K562 (cell line): ENCODE results near the gene SLBP. TPM values are rescaled to one million over a fixed set of nuclear protein-coding genes. Genes with fewer than 3 reads are reported as not detected.

ENCODE experiments used
- ATAC-seq: fragments of 200-7000 bp; cut with Tn5 transposase; 3 replicates; pipeline ENCODE4 v1.9.1; 2020; ENCODE audit warnings: moderate library complexity
- BruUV-seq: library from RNA; stranded (reverse); fragments of 400-500 nt; replicated peaks from 2 replicates; lab custom pipeline; 2021; lab: Mats Ljungman, UMichigan
- CTCF ChIA-PET: fragments of 300-600 bp; formaldehyde crosslinking; extraction: SDS; loops from one replicate; lab custom pipeline; 2021; ENCODE audit warnings: low intra/inter-chr PET ratio; lab: Yijun Ruan, JAX
- POLR2A ChIA-PET: fragments of 300-600, 350-650 bp; sonication (Branson Sonifier 250); formaldehyde crosslinking; extraction: SDS; loops from one replicate; lab custom pipeline; 2021; ENCODE audit warnings: antibody characterized with exemption, inconsistent platforms; lab: Yijun Ruan, JAX
- DNase-seq, 4 experiments: peaks; one replicate each; pipeline versions ENCODE4 v3.0.0 to v3.0.0-alpha.2; 2011 to 2018; ENCODE audit warnings: low spot score in 3 of 4, mixed read lengths in 3 of 4; ENCODE audit errors: extremely low read depth in 1 of 4
- FAIRE-seq: peaks from 2 replicates; lab custom pipeline; 2011; peaks lifted over from hg19 to GRCh38; lab: Jason Lieb, UNC
- H2AFZ ChIP-seq: 2 replicates; pipeline ENCODE4 v1.6.0; 2011; ENCODE audit warnings: low read depth, low read length, control low read depth, inconsistent platforms
- H3K27ac ChIP-seq: fragments of 200-600 bp; 3 replicates; pipeline ENCODE4 v1.8.0; 2011; ENCODE audit warnings: low read depth, mild to moderate bottlenecking, control low read depth, inconsistent platforms, low read length, moderate library complexity, mixed read lengths; ENCODE audit errors: extremely low read depth
- H3K27me3 ChIP-seq, 2 experiments: fragments of 300-600 bp in 1 of 2; 2 replicates in 1 of 2; 3 replicates in 1 of 2; pipeline versions ENCODE4 v1.6.0 to v1.8.0; 2011; ENCODE audit warnings: inconsistent platforms in 2 of 2, low read length in 2 of 2, mild to moderate bottlenecking in 1 of 2, mixed read lengths in 1 of 2, moderate library complexity in 1 of 2; ENCODE audit not compliant: control insufficient read depth in 2 of 2, insufficient read depth in 2 of 2
- H3K36me3 ChIP-seq: fragments of 300-600 bp; 3 replicates; pipeline ENCODE4 v1.8.0; 2011; ENCODE audit warnings: mild to moderate bottlenecking, low read length, inconsistent platforms; ENCODE audit not compliant: control insufficient read depth, insufficient read depth
- H3K4me1 ChIP-seq, 2 experiments: fragments of 200-600 bp in 1 of 2; replicated peaks in 1 of 2; 2 replicates in 1 of 2; 3 replicates in 1 of 2; pipeline versions ENCODE4 v1.5.1 to v1.8.0; 2011; ENCODE audit warnings: inconsistent platforms in 2 of 2, low read length in 2 of 2, mild to moderate bottlenecking in 1 of 2, mixed read lengths in 1 of 2, moderate library complexity in 1 of 2; ENCODE audit not compliant: control insufficient read depth in 2 of 2, insufficient read depth in 2 of 2
- H3K4me2 ChIP-seq: 2 replicates; pipeline ENCODE4 v1.6.1; 2011; ENCODE audit warnings: low read length, control low read depth, inconsistent platforms, mixed read lengths; ENCODE audit not compliant: insufficient read depth
- H3K4me3 ChIP-seq: fragments of 200-600 bp; sonication (generic), shearing (Covaris generic); 2 replicates; pipeline ENCODE4 v1.5.1; 2016; ENCODE audit warnings: control low read depth, inconsistent platforms
- H3K79me2 ChIP-seq: fragments of 200-600 bp; 3 replicates; pipeline ENCODE4 v1.8.0; 2011; ENCODE audit warnings: low read length, inconsistent platforms; ENCODE audit not compliant: control insufficient read depth, insufficient read depth
- H3K9ac ChIP-seq, 2 experiments: 2 replicates each; pipeline versions ENCODE4 v1.6.0 to v1.6.1; 2011; ENCODE audit warnings: low read depth in 2 of 2, low read length in 2 of 2, control low read depth in 1 of 2, inconsistent platforms in 1 of 2, mild to moderate bottlenecking in 1 of 2, mixed read lengths in 1 of 2; ENCODE audit not compliant: insufficient read depth in 1 of 2
- H3K9me1 ChIP-seq: one replicate; pipeline ENCODE4 v1.6.0; 2011; ENCODE audit warnings: inconsistent platforms, mild to moderate bottlenecking, low read length, moderate library complexity; ENCODE audit not compliant: control insufficient read depth, insufficient read depth
- H3K9me3 ChIP-seq: replicated peaks from 2 replicates; pipeline ENCODE4 v1.5.1; 2011; ENCODE audit warnings: low read depth, low read length, inconsistent platforms; ENCODE audit not compliant: control insufficient read depth, insufficient read depth
- H4K20me1 ChIP-seq: replicated peaks from 2 replicates; pipeline ENCODE4 v1.6.1; 2011; ENCODE audit warnings: low read length, inconsistent platforms, mixed read lengths; ENCODE audit not compliant: control insufficient read depth, insufficient read depth
- BRD9 ChIP-seq: fragments of 450-650 bp; IDR thresholded peaks from 2 replicates; pipeline ENCODE4 v1.6.1; 2018; ENCODE audit warnings: low read depth; ENCODE audit not compliant: partially characterized antibody
- DNMT1 ChIP-seq: fragments of 450-650 bp; IDR thresholded peaks from 2 replicates; pipeline ENCODE4 v1.6.1; 2016; ENCODE audit warnings: antibody characterized with exemption, mild to moderate bottlenecking
- HDGF ChIP-seq: fragments of 450-650 bp; IDR thresholded peaks from 2 replicates; pipeline ENCODE4 v1.6.1; 2016
- HMBOX1 ChIP-seq: sonication (generic); IDR thresholded peaks from 2 replicates; pipeline ENCODE4 v1.6.1; 2016
- MXI1 ChIP-seq: IDR thresholded peaks from 2 replicates; pipeline ENCODE4 v1.6.1; 2011; ENCODE audit warnings: low read depth, mild to moderate bottlenecking, improper control_type of control experiment, low read length
- NCOA6 ChIP-seq: fragments of 450-650 bp; IDR thresholded peaks from 2 replicates; pipeline ENCODE4 v1.6.1; 2017; ENCODE audit warnings: mild to moderate bottlenecking
- TCF7 ChIP-seq: sonication (generic); IDR thresholded peaks from 2 replicates; pipeline ENCODE4 v1.6.1; 2016; ENCODE audit warnings: antibody characterized with exemption, borderline replicate concordance
- ZNF12 ChIP-seq: sonication (generic); formaldehyde crosslinking; IDR thresholded peaks from 2 replicates; pipeline ENCODE4 v1.4.0; 2020; ENCODE audit warnings: mild to moderate bottlenecking, missing genetic modification reagents
- ZNF609 ChIP-seq: sonication (generic); formaldehyde crosslinking; IDR thresholded peaks from 2 replicates; pipeline ENCODE4 v1.8.1; 2023; ENCODE audit warnings: missing genetic modification reagents, mild to moderate bottlenecking, borderline replicate concordance
- WGBS: fragments of 100-300 bp; shearing (Covaris generic); methylation state at CpG from one replicate; pipeline ENCODE4 v1.1.6; 2016; ENCODE audit warnings: low coverage, mixed read lengths; ENCODE audit not compliant: insufficient coverage; ENCODE audit errors: missing lambda C conversion rate; 5-methylcytosine and 5-hydroxymethylcytosine counted together
- in situ Hi-C: fragments of 300-500 bp; cut with MboI; formaldehyde crosslinking; loops from 4 replicates; pipeline ENCODE4 v1.15.0; 2018; ENCODE audit warnings: inconsistent platforms, mixed read lengths
- intact Hi-C: fragments of 100-400 bp; cut with micrococcal nuclease; formaldehyde crosslinking; loops from 2 replicates; pipeline ENCODE4 v1.14.2; 2022
- polyA plus RNA-seq, 8 experiments: library from polyadenylated mRNA; depleted of rRNA in 4 of 8; stranded (reverse) in 5 of 8; unstranded in 3 of 8; fragments of >200 nt; fragmentation: Nextera tagmentation in 2 of 8; fragmentation: Illumina TruSeq in 1 of 8; extraction: Ambion mirVana in 2 of 8; extraction: Trizol in 1 of 8; gene quantifications; 2 replicates each; pipeline versions ENCODE4 v1.2.1 to v1.2.3, GENCODE V29; 2011 to 2014; ENCODE audit warnings: inconsistent platforms in 1 of 8, missing spikeins in 1 of 8
- total RNA-seq, 7 experiments: library from RNA; depleted of rRNA in 6 of 7; stranded (reverse); fragments of >200 nt in 6 of 7; fragmentation: Illumina TruSeq in 2 of 7; extraction: Trizol in 2 of 7; gene quantifications; 2 replicates each; pipeline versions ENCODE4 v1.2.1 to v1.2.3, GENCODE V29; 2011 to 2021; ENCODE audit warnings: low replicate concordance in 1 of 7

The SLBP gene
- total and polyA plus RNA-seq, 9 of the 15 experiments (the other 6 are each of a cell fraction or from before 2014, with no cell fraction given): 49.4 to 221 (median 162) TPM

GRCh38 chr4:1658146-1658545 is 54.0 kb downstream of the SLBP start:
- no TSS peak for BruUV-seq
- ChIA-PET CTCF (no interaction called here), POLR2A (interaction anchor here (0.6 to 1.5 kb wide), 2 partner anchors 10 to 14 kb away, joined by 3 to 5 read pairs; no protein-coding TSS in a partner anchor)

GRCh38 chr4:1656986-1657385 is 55.1 kb downstream of the SLBP start:
- Histone ChIP-seq H4K20me1 (peaks cover 3% of the 10 kb centered on the region), H3K79me2 (no peaks in the 10 kb centered on the region), H2AFZ (no peak overlapping the region), H3K27me3 (peaks cover 0 to 8% of the 10 kb centered on the region in 2 experiments; a peak in 3 of 5 replicates), H3K9me1 (no peaks in the 10 kb centered on the region), H3K27ac (no peak overlapping the region), H3K9me3 (no peaks in the 10 kb centered on the region), H3K4me1 (peaks cover 0 to 54% of the 10 kb centered on the region in 2 experiments; a peak in 2 of 5 replicates), H3K4me3 (no peak overlapping the region), H3K36me3 (no peaks in the 10 kb centered on the region), H3K9ac (no peak overlapping the region), H3K4me2 (no peak overlapping the region)
- in situ Hi-C loops: no loop called here
- WGBS: 53% methylated on average over 17 of the region's 19 CpGs
- BruUV-seq: no TSS peak
- ChIA-PET POLR2A (interaction anchor here (0.7 to 1.5 kb wide), 3 partner anchors 9 to 188 kb away, joined by 3 to 5 read pairs (median 4); no protein-coding TSS in a partner anchor), CTCF (no interaction called here)
- intact Hi-C loops: no loop called here
- FAIRE-seq (no peak), DNase-seq (no peak), ATAC-seq (no peak)
- TF ChIP-seq HMBOX1: no peak
- no peak for TF ChIP-seq TCF7
- TF ChIP-seq BRD9: no peak
- no peak for TF ChIP-seq MXI1
- no peak for TF ChIP-seq ZNF609 (CRISPR knock-in tag)
- no peak for TF ChIP-seq HDGF

More at GRCh38 chr4:1658146-1658545, 54.0 kb downstream of the SLBP start:
- H2AFZ ChIP-seq: no peak overlapping the region
- 36% methylated on average over 12 of the region's 12 CpGs for WGBS
- intact Hi-C loops (no loop called here), in situ Hi-C loops (no loop called here)
- H3K4me3 ChIP-seq: no peak overlapping the region
- peaks cover 0 to 4% of the 10 kb centered on the region in 2 experiments; a peak in 1 of 5 replicates for H3K27me3 ChIP-seq
- peak overlapping the region in 1 of 2 experiments; percentile 29; a peak in 1 of 4 replicates for H3K9ac ChIP-seq
- H4K20me1 ChIP-seq: no peaks in the 10 kb centered on the region
- ATAC-seq (no peak), FAIRE-seq (no peak), DNase-seq (no peak)
- H3K4me2 ChIP-seq: no peak overlapping the region
- no peak overlapping the region for H3K27ac ChIP-seq
- no peaks in the 10 kb centered on the region for H3K9me1 ChIP-seq
- peaks cover 0 to 53% of the 10 kb centered on the region in 2 experiments; a peak in 2 of 5 replicates for H3K4me1 ChIP-seq
- no peaks in the 10 kb centered on the region for H3K36me3 ChIP-seq
- H3K79me2 ChIP-seq: no peaks in the 10 kb centered on the region
- H3K9me3 ChIP-seq: no peaks in the 10 kb centered on the region
- no peak for TF ChIP-seq ZNF12
- no peak for TF ChIP-seq NCOA6
- TF ChIP-seq DNMT1: no peak
